Esophagus muscularis mucosa (tissue), 3 donors: ENCODE data around the gene SPOP.

Experiments
- POLR2A ChIP-seq: fragments of 450-650 bp; IDR thresholded peaks from one replicate; pipeline ENCODE4 v1.6.1; 2017; ENCODE audit warnings: antibody characterized with exemption, moderate library complexity, mild to moderate bottlenecking, low read depth
- POLR2AphosphoS5 ChIP-seq, 2 donors: sonication (generic); formaldehyde crosslinking; IDR thresholded peaks; one replicate each; pipeline ENCODE4 v1.6.1; 2017; ENCODE audit warnings: antibody characterized with exemption in 2 of 2
- TF ChIP-seq, protein P1 (sequence below), 3 experiments: fragments of 200-600 bp in 2 of 3; fragments of 450-650 bp in 1 of 3; sonication (generic) in 2 of 3; IDR thresholded peaks; one replicate each; pipeline ENCODE4 v1.5.1; 2017 to 2019; ENCODE audit warnings: antibody characterized with exemption in 3 of 3, mild to moderate bottlenecking in 2 of 3, moderate library complexity in 1 of 3

DNA sequence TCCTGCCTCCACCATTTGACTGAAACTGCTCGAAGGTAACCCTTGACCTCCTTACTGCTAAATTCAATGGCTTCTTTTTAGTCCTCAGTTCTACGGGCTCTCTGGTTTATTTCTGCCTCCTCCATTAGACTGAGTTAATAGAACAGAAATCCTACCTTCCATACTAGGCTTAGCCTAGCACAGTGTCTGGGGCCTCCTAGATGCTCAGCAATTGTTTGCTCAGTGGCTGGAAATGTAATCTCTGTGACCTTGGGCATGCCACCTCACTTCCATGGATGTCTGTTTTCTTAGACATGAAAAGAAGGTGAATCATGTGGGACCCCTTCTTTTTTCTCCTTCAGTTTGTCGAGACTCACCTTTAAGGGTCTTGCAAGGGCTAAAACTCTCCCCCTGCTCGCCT lies 82.6 kb downstream of the SPOP start:
- TF ChIP-seq, protein P1, sequence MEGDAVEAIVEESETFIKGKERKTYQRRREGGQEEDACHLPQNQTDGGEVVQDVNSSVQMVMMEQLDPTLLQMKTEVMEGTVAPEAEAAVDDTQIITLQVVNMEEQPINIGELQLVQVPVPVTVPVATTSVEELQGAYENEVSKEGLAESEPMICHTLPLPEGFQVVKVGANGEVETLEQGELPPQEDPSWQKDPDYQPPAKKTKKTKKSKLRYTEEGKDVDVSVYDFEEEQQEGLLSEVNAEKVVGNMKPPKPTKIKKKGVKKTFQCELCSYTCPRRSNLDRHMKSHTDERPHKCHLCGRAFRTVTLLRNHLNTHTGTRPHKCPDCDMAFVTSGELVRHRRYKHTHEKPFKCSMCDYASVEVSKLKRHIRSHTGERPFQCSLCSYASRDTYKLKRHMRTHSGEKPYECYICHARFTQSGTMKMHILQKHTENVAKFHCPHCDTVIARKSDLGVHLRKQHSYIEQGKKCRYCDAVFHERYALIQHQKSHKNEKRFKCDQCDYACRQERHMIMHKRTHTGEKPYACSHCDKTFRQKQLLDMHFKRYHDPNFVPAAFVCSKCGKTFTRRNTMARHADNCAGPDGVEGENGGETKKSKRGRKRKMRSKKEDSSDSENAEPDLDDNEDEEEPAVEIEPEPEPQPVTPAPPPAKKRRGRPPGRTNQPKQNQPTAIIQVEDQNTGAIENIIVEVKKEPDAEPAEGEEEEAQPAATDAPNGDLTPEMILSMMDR (IDR thresholded peaks at IDR 0.05), result no peak
- TF ChIP-seq POLR2A (no peak), POLR2AphosphoS5 (IDR thresholded peaks at IDR 0.05) (no peak)
